Amniotic stem cell (primary cell): Measurements from ENCODE around the gene WDR5.

Experiments
- DNase-seq: peaks from one replicate; lab custom pipeline; 2025; lab: John Stamatoyannopoulos, UW

WDR5 gene

GRCh38 chr9:134174073-134174449 is 38.2 kb downstream of the WDR5 start:
- no peak for DNase-seq

GRCh38 chr9:134174526-134175290 is 38.8 kb downstream of the WDR5 start:
- DNase-seq, result no peak

DNA sequence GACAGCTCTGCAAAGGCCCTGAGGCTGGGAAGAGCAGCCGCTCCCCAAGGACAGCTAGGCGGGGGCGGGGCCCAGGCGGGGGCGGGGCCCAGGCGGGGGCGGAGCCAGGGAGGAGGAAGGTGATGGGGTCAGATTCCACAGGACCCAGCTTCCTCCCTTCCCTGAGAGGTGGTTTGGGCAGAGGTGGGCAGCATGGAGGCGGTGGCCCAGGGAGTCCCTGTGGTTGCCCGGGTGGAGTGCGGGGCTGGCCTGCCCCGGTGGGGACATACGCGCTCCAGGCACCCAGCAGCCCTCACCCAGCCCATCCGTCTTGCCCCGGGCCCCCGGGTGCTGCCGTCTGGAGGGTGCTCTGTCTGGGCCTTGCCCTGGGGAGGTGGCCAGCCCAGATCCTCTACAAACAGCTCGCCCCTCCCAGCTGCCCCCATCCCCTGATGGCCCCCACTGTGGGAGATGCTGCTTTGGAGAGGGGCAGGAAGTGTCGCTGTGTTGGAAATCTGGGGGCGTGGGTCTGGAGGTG is 39.5 kb downstream of the WDR5 start:
- no peak for DNase-seq

DNA sequence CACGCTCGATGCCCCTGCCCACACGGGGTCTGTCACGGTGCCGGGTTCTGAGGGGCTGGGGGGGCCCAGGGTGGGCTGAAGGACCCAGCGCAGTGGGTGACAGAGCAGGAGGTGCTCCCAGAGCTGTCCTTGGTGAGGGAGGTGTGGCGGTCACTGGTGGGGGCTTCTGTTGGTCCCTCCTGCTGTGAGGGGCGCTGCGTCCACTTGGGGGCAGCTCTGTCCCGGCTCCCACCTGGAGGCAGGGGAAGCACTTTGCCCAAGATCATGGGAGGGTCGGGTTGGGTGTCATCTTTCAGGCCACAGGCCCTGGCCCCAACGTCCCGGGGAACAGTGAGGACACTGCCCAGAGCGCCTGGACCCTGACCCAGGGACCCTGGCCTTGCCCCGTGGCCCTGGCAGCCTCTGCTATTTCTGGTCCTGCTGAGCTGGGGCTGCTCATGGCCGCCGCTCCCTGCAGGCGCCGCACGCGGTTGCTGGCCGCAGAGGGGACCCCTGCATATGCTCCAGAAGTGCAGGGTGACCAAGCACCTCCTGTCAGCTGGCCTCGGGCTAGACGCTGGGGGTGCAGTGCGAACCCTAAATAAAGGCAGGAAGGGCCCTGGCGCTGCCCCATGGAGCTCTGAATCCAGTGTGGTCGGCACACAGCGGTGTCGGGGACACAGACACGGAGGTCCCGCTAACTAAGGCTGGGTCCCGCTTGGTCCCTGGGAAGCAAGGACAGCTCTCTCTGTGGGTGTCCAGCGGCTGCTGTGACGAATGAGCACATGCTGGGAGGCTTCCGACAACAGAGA is 40.1 kb downstream of the WDR5 start:
- DNase-seq, result no peak

GRCh38 chr9:134176599-134176968 is 40.7 kb downstream of the WDR5 start:
- no peak for DNase-seq

GRCh38 chr9:134177186-134177585 is 41.3 kb downstream of the WDR5 start:
- DNase-seq, result no peak

- no peak for DNase-seq
Observed at GRCh38 chr9:134177624-134178393, 41.9 kb downstream of the WDR5 start.

- no peak for DNase-seq
Observed at GRCh38 chr9:134178394-134178767, 42.5 kb downstream of the WDR5 start.

GRCh38 chr9:134178768-134179551 is 43.1 kb downstream of the WDR5 start:
- DNase-seq, result no peak

DNA sequence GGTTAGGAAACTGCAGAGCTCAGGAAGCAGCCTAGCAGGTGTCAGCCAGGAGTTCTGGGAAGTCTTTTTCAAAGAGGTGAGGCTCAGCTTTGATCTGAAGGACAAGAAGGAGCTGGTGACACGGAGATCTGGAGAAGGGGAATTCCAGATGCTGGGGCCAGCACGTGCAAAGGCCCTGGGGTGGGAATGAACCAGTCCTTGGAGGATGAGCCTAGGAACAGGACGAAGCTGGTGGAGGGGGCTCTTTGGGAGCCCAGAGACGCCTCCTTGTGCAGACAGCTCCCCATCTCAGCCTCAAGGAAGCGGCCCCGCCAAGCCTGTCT is 43.7 kb downstream of the WDR5 start:
- DNase-seq, result no peak

GRCh38 chr9:134179918-134180785 is 44.3 kb downstream of the WDR5 start:
- no peak for DNase-seq

DNA sequence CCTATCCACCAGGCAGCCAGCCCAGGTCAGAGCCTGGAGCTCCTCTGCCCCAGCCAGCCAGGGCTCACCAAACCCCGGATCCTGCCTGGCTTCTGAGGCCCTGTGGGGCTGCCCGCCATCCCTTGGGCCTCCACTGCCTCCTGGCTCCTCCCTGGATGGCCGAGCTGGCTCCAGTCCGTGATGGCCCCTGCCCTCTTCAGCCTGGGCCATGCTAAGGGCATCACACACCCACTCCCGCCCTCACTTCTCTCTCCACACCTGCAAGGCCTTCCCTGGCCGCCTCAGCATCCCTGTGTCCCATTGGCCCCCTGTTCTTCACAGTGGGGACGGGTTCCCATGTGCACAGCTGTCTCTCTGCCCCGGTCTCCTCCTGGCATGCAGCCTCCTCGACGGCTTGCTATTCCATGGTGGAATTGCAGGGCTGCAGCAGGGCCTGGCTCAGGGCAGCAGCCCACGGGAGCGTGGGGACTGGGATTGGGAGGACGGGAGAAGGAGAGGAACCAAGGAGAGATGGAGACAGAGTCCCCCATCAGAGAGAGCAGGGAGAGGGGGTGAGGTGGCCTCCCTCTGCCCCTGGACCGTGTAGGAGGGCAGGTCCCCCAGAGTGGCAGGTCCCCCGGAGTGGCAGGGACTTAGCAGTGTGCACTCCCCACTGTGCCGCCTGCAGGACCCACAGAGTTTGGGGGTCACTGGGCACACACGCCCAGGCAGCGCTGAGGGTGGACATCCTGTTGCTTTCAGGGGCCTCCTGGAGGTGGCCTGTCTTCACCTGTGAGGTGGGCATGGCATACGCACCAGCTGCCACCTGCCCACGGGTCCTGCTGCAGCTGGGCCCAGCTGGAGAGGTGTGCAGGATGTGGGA is 45.1 kb downstream of the WDR5 start:
- DNase-seq, result no peak

DNA sequence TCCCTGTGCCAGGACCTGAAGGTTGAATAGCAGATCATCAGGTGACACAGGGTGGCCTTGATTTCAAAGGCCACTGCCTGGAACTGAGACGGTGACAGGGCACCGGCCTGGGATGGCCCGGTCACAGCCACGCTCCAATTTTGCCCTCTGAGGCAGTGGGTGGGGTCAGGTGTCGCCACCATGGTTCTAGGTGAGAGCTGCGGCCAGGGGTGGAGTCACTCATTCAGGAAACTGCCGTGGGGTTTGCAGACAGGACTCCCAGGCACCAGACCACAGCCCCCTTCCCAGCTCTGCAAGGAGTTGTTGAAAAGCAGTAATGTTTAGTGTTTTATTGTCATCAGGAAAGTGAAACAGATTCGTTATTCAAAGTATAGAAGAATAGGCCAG is 45.8 kb downstream of the WDR5 start:
- no peak for DNase-seq

DNA sequence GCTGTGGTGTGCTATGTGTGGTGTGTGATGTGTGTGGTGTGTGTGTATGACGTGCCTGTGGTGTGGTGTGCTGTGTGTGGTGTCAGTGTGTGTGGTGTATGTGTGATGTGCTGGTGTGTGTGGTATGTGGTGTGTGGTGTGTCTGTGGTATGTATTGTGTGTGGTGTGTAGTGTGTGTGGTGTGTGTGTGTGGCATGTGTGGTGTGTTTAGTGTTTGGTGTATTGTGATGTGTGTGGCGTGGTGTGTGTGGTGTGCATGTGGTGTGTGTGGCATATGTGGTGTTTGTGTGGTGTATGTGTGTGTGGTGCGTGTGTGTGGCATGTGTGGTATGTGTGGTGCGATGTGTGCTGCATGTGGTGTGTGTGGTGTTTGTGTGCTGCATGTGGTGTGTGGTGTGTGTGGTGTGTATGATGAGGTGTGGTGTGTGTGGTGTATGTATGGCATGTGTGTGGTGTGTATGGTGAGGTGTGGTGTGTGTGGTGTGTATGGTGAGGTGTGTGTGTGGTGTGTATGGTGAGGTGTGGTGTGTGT is 46.7 kb downstream of the WDR5 start:
- no peak for DNase-seq

GRCh38 chr9:134185536-134186011 is 49.7 kb downstream of the WDR5 start:
- DNase-seq, result no peak

- DNase-seq, result no peak
Observed at GRCh38 chr9:134186471-134187109, 50.7 kb downstream of the WDR5 start.

GRCh38 chr9:134187110-134187531 is 51.2 kb downstream of the WDR5 start:
- DNase-seq, result no peak

DNA sequence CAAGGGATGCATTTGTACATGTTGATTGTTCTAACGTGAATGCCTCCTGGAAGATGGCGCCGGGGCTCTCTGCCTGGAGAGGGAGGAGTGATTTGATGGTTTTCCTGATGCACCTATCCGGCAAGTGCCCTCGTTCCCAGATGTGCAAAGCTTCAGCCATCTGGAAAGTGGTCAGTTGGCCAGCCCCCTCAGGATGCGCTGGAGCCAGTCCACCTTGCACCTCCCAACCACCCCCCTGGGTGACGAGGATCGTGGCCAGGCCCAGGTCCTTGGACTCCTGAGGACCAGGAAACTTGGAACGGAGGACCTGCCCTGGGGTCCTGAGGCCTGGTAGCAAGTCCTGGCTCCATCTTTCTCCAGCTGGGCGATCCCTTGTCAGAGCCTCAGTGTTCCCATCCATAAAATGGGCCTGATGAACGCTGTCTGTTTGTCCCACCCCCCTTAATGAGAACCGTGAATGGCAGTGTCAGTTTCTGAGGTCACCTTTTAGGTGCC is 52.1 kb downstream of the WDR5 start:
- DNase-seq, result no peak
